ENCODE measurements around the gene PSMB10.
"Not testable (repeated sequence)": the region's sequence is repeated elsewhere in the genome, so short reads cannot be mapped to it uniquely, and the experiment has no call there.

Gene PSMB10

DNA sequence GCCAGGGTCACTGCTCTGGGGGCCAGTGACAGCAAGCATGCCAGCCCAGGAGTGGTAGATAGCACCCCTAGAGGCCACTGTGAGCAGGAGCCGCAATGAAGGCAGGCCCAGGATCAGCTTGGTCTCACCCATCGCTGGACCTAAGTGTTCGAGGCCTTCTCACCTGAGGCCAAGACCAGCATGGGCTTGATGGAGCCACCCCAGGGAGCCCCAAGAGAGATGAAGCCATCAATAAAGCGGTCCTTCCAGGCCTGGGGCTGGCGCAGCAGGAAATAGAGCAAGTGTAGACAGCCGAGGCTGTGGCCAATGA is 5.5 kb upstream of the PSMB10 start:
- DNase-seq (ENCODE audit: low read depth in 3 of 3): no peak

DNA sequence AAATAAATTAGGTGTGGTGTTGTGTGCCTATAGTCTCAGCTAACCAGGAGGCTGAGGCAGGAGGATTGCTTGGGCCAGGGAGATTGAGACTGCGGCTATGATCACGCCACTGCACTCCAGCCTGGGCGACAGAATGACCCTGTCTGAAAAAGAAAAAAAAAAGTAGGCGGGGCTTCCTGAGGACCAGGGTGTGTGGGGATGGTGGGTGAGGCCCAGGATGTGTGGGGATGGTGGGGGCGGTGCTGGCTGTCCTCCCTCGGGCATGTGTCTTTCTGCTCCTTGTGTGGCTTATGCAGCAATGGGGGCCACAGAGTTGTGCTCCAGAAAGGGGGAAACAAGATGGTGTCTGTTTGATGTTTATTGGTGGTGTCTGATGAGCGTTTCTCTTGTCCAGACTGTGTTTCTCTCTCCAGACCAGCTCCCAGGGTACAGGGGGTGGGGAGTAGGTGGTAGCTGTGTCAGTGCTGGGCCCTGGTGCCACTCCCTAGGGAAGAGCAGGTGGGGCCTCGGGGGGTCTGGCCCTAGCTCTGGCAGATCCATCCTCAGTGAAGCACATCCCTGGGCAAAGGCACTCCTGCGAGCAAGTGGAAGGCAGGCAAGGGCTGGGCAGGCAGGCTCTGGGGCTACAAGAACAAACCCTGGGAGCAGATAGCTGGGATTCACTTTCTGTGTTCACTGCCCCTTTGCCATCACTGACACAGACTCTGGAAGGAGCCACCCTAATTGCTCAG is 5.0 kb upstream of the PSMB10 start:
- no peak for DNase-seq (ENCODE audit: low read depth in 3 of 3)

DNA sequence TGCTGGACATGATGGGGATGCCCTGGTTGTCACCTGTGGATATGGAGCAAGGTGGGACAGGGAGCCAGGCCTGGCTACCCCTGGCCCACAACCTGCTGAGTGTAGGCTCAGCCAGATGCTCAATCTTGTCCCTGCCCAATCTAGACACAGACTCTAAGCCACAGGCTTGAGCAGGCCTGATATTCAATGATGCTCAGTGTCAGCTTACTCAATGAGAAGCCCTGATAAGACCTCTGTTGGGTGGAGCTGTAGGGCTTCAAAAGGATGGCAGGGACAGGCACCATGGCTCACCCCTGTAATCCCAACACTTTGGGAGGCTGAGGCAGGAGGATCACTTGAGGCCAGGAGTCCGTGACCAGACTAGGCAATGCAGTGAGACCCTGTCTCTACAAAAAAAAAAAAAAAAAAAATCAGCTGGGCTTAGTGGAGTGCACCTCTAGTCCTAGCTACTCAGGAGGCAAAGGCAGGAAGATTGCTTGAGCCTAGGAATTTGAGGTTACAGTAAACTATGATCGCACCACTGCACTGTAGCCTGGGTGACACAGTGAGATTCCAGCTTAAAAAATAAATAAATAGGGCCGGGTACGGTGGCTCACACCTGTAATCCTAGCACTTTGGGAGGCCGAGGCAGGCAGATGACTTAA is 3.9 kb upstream of the PSMB10 start:
- DNase-seq (ENCODE audit: low read depth in 3 of 3): no peak

DNA sequence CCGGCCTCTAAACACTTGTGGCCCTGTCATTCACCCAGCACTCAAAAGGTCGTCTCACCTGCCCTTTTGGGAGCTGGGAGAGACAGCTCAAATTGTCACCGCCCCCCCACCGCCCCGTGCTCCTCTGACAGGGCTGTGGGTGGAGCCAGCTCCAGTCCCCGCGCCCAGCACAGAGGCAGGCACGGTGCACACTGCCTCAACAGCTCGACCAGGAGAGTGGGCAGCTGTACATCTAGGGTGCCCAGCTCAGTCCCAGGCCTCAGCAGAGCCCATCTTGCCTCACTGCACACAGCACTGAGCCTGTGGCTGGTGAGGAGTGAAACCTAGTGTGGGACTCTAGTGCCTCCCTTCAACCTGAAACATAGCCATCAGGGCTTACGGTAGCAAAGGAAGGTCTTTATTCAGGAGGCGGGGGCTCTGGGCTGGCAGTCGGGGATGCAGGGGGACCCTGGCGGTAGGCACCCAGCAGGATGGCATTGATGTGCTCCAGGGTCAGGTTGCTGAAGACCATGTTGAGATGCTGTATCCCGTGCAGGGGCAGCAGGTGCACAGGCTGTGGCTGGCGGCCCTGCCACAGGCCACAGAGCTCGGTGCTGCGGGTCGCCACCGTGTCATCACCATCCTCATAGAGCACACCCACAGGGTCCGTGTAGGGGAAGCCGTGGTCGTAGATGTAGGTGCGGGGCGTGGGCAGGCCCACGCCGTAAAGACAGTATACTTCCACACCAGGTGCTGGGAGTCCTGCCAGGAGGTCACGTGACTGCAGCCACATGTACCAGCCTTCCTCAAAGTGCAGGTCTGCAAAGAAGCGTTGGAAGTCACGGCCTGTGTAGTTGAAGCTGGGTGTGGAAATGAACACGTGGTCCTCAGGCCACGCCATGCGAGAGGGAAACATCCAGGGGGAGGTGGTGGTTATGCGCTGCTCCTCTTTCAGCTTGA is 3.1 kb upstream of the PSMB10 start:
- peak in 2 of 3 donors; percentile 30 to 40 for DNase-seq (ENCODE audit: low read depth in 3 of 3)

DNA sequence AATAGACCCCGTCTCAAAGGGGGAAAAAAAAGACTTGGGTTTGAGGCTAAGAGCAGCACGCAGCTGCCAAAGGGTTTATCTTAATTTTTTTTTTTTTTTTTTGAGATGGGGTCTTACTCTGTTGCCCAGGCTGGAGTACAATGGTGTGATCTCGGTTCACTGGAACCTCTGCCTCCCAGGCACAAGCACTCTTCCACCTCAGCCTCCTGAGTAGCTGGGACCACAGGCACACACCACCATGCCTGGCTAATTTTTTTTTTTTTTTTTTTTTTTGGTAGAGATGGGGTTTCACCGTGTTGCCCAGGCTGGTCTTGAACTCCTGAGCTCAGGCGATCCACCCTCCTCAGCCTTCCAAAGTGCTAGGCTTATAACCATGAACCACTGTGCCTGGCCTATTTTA is 1.1 kb upstream of the PSMB10 start:
- not testable (repeated sequence) for DNase-seq (ENCODE audit: low read depth in 3 of 3)

DNA sequence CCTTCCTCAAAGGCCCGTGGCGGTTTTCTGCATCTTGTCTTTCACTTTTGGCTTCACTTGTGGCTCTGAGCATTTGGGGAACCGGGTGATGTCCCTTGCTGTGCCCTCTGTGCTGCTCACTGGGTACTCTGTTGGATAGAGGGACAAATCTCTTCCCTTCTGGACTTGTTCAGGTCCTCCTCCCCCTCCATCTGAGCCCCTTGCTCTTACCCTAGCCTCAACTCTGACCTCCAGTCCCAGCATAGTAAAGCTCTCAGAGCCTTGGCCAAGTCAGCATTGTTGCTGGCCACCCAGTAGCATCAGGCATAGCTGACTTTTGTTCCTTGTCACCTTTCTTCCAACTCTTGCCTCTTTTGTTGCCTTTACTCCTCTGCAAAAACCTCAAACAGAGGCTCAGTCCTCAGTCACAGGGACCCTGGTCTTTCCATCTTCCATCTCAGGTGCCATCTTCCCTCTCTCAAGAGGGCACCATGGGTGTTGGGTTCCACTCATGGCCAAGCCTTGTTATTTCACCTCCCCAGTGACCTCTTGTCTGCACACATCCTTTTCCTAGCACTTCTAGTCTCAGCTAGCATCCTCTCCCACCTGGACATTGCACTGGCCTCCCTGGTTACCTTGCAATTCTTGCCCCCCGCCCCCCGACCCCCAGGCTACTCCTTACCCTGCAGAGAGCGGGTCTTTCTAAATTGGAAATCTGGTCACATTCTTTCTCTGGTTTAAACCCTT is 393 bp upstream of the PSMB10 start:
- peak in 2 of 3 donors; percentile 60 to 65 for DNase-seq (ENCODE audit: low read depth in 3 of 3)

DNA sequence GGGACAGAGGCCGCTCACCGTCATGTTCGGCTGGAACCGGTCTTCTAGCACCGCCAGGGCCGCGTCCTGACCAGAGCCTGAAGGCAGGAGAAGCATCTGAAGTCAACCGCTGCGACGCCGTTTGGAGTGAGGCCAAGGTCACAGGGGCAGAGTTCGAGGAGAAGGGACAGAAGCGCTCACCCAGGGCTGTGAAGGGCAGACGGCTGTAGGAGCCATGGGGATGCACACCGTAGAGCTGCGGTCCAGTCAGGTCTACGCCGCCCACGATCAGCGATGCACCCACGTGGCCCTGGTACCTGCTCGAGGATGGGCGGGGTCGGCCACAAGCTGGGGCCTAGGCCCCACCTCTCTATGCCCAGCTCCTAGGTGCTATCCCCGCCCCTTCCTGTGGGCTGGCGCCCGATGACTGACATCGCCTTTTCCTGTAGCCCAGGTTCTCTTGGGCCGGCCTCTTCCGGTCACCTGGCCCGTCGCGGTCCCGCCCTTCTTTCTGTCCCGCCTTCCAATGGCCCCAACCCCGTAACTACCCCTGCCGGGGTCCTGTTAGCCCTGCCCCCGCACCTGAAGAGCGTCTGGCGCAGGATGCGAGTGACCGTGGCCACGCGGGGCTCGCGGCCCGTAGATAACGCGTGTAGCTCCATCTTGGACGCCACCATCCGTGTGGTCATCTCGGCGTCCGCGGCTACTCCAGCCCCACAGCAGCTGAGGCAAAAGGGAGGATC is 1.1 kb downstream of the PSMB10 start:
- DNase-seq (ENCODE audit: low read depth in 3 of 3): peak; percentile 90 to 96 (median 95)

DNA sequence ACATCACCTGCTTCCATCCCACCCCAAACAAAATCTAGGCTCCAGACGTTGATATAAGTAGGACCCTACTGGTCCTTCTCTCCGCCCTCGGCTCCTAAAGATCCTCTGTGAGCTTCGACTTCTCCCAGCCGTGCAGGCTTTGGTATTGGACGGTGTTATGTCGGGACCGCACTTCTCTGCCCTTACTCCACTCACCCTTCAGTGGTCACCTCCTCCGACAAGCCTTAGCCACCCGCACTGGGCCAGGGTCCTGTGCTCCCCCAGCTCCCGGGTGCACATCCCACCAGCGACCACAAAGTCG is 1.6 kb downstream of the PSMB10 start:
- DNase-seq (ENCODE audit: low read depth in 3 of 3): no peak

DNA sequence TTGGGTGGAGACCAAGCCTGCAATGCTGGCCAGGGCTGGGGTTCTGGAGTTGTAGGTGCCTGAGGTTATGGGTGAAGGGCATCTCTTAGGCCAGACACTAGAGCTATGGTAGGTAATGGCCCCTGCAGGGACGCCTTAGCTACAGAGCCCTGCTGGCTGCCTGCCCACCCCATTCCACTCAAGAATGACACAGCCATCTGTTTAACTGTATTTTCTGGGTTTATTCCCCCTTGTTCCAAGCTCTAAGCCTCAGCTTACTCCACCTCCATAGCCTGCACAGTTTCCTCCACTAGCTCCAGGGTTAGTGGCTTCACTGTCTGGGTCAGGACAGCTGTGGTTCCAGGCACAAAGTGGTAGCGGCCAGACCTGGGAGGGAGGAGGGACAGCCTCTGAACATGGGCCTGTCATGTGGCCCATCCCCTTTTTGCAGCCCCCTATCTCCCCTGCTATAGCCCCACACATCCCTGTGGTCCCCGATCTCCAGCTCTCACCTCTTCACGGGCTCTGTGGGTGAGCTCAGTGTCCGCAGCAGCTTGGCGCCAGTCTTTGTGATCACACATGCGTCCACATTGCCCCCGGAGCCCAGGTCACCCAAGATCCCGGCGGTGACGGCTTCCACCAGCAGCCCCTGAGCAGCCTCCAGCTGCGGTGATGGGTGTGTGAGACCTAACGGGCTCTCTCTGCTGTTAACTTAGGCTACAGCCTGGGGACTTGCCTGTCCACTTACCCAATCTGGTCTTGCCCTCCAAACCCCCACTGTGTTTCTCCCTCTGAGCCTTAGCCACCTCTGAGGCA is 2.1 kb downstream of the PSMB10 start:
- no peak for DNase-seq (ENCODE audit: low read depth in 3 of 3)

DNA sequence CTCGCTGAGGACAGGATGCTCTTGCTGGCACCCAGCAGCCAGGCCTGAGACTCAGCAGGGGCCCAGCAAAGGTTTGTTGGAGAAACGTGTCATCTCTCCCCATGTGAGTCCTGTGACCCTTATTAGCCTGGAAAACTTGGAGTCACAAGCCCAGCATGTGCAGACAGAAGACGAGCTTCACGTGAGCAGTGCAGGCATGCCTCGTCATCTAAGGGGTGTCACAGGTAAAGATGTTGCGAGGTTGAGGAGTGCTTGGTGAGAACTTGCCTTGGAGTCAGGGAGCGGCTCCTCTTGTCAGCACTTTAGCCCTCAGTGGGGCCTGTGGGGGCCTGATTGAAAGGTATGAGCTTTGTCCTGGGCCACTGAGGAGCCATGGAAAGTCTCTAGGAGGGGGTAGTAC is 2.8 kb downstream of the PSMB10 start:
- no peak for DNase-seq (ENCODE audit: low read depth in 3 of 3)

DNA sequence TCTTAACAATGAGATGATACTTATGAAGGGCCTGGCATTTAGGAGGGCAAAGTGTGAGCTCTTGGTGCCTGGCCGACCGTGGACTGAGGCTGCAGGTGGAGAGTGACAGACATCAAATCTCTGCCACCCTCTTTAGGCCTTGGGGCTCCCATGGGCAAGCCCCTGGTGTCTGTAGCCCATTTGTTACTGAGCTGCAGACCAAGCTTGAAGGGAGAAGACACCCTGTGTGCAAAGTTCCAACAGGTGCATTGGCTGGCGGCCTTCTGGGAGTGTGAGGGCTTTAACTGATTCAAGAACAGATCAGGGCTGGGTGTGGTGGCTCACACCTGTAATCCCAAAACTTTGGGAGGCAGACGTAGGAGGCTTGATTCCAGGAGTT is 4.2 kb downstream of the PSMB10 start:
- DNase-seq (ENCODE audit: low read depth in 3 of 3): no peak

DNA sequence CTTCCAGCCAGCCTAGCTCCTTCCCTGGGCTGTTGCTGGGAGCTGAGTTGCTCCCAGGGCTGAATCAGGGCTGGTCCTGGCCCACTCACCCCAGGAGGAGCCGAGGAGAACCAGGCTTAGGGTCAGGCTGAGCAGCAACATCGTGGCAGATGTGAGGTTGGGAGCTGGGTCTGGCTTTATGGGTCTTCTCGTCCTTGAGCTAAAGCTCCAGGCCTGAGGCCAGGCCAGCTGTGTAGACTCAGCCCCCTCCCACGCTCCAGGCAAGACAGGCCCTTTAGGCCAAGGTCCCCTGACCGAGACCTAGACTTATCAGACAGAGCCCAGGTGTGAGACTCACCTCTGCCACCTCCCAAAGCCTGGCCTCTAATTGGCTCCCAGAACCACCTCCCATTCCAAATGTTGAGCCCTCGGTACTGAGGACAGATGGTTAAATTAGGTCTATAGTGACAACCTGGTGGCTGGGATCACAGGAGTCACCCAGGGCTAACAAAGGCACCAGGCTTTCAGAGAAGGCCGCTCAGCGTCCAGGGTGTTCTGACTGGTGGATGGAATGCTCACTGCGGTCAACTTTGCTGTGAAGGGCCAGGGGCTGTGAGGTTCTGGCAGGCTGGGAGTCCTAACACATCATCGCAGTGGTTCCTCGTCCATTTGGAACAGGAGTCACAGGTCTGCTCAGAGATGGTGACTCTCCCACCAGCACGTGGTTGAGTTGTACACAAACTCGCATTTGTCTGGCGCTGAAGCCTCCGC is 4.8 kb downstream of the PSMB10 start, which contains the start of gene CTRL:
Gene CTRL (minus strand): TSS at position 151 of the 750 bp plus-strand sequence. CDS start 10 bp downstream, at position 141.
- DNase-seq (ENCODE audit: low read depth in 3 of 3): no peak

DNA sequence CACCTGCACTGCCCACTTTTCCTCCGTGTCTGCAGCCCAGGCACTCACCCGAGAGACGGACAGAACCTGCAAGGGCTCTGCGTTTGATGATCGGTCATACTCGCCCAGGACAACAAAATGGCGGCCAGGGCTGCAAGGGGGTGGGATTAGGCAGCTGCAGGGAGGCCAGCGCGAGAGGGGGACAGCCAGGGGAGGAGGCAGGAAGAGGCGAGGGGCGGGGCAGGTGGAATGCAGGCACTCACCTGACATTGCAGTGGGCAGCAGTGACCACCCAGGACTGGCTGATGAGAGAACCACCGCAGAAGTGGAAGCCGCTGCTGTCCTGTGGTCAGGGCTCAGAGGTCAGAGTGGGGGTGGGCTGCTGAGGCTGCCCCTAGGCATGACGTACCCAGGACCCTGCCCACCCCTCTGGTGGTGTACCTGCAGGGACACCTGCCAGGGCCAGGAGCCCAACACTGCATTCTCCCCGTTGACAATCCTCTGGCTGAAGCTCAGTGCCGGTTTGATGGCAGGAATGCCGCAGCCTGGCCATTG is 5.9 kb downstream of the PSMB10 start:
- no peak for DNase-seq (ENCODE audit: low read depth in 3 of 3)

DNA sequence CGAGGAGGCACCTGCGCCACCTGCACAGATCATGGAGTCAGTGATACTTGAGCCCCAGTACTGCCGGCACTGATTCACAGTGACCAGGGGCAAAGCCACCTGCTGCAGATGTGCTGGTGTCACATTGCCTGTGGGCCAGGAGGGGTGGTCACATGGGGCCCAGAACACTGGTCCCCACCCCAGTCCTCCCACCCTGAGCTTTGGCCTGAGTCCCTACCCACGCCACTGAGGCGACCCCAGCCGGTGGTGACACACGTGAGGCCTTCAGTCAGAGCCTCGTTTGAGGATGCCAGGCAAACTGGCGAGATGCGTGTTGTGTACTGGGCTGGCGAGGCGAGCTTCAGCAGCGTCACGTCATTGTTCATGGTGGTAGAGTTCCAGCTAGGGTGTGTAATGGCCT is 6.5 kb downstream of the PSMB10 start:
- no peak for DNase-seq (ENCODE audit: low read depth in 3 of 3)

DNA sequence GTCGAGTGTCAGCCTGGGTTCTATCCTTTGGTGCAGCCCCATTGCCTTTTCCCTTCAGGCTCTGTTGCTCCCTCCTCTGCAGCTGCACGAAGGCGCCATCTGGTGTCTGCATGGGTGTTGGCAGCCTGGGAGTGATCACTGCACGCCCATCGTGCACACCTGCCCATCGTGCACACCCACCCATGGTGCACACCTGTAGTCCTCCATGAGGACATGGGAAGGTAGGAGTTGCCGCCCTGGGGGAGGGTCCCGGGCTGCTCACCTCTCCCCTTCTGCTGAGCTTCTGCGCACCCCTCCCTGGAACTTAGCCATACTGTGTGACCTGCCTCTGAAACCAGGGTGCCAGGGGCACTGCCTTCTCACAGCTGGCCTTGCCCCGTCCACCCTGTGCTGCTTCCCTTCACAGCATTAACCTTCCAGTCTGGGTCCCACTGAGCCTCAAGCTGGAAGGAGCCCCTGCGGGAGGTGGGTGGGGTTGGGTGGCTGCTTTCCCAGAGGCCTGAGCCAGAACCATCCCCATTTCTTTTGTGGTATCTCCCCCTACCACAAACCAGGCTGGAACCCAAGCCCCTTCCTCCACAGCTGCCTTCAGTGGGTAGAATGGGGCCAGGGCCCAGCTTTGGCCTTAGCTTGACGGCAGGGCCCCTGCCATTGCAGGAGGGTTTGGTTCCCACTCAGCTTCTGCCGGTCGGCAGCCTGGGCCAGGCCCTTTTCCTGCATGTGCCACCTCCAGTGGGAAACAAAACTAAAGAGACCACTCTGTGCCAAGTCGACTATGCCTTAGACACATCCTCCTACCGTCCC is 7.9 kb downstream of the PSMB10 start:
- DNase-seq (ENCODE audit: low read depth in 3 of 3): peak; percentile 63 to 73 (median 66)

DNA sequence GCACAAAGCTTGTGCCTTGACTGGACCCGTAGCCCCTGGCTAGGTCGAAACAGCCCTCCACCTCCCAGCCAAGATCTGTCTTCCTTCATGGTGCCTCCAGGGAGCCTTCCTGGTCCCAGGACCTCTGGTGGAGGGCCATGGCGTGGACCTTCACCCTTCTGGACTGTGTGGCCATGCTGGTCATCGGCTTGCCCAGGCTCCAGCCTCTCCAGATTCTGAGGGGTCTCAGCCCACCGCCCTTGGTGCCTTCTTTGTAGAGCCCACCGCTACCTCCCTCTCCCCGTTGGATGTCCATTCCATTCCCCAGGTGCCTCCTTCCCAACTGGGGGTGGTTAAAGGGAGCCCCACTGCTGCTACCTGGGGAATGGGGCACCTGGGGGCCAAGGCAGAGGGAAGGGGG is 8.5 kb downstream of the PSMB10 start:
- DNase-seq (ENCODE audit: low read depth in 3 of 3): no peak

DNA sequence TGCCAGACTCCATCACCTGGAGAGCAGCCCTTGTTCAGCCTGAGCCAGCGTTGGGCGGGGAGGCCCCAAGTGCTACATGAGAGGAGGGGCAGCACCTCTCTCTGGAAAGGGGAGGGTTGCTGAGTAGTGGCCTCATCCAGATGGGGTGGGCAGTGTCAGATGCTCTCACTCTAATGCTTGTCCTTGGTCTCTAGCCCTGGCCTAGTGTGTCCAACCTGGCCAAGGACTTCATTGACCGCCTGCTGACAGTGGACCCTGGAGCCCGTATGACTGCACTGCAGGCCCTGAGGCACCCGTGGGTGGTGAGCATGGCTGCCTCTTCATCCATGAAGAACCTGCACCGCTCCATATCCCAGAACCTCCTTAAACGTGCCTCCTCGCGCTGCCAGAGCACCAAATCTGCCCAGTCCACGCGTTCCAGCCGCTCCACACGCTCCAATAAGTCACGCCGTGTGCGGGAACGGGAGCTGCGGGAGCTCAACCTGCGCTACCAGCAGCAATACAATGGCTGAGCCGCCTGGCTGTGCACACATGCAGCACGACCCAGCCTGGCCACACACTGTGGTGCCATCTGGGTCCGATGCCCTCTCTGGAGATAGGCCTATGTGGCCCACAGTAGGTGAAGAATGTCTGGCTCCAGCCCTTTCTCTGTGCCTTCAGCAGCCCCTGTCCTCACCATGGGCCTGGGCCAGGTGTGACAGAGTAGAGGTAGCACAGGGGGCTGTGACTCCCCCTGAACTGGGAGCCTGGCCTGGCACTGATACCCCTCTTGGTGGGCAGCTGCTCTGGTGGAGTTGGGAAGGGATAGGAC is 9.3 kb downstream of the PSMB10 start:
- DNase-seq (ENCODE audit: low read depth in 3 of 3): no peak

DNA sequence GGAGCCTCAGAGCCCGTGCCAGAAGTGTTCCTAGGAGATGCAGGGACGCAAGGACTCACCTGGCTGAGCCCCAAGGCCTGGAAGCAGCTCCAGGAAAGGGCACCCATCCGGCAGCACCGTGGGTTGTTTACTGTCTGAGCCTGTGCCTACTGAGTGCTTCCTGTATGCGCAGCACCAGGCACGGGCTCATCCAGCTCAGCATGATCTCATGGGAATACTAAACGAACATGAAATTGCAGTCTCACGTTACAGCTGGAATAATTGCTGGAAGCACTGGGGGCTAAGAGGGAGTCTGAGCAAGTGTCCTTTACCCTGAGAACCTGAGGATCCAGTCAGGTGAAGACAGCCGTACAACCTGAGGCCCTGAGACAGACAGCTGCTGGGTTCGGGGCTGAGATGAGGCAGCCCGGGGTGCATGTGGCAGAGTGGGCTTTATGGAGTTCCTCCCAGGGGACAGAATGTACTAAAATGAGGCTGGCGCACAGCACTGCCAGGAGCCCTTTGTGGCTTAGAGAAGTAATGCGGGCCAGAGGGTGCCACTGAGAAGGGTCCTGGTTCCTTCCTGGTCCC is 10.4 kb downstream of the PSMB10 start:
- DNase-seq (ENCODE audit: low read depth in 3 of 3): no peak

Data from stimulated activated CD4-positive, alpha-beta T cell treated with anti-CD3 and anti-CD28 coated beads, TNF-alpha, amount 100 ng/mL, for 48 hours (primary cell).